ENCODE results near the gene CUL7.

GRCh38 chr6:43097098-43097489, 43.4 kb upstream of the CUL7 start:
- TF ChIP-seq CTCF (IDR thresholded peaks at IDR 0.05) (no peak), KAT7 (CRISPR knock-in tag; IDR thresholded peaks at IDR 0.05; ENCODE audit: borderline replicate concordance) (no peak), ELF4 (CRISPR knock-in tag; IDR thresholded peaks at IDR 0.05; ENCODE audit: low read depth) (no peak), NFATC4 (CRISPR knock-in tag; IDR thresholded peaks at IDR 0.05) (no peak), ETV6 (CRISPR knock-in tag; IDR thresholded peaks at IDR 0.05) (no peak), STAT6 (CRISPR knock-in tag; conservative IDR thresholded peaks at IDR 0.05; ENCODE audit: low read depth) (no peak), CBFB (CRISPR knock-in tag; IDR thresholded peaks at IDR 0.05; ENCODE audit: low read depth) (no peak), ATF2 (CRISPR knock-in tag; IDR thresholded peaks at IDR 0.05; ENCODE audit: borderline replicate concordance, low read depth) (no peak), NR3C1 (CRISPR knock-in tag; conservative IDR thresholded peaks at IDR 0.05; ENCODE audit: low read depth) (no peak), USF2 (CRISPR knock-in tag; IDR thresholded peaks at IDR 0.05) (no peak), JUN (CRISPR knock-in tag; IDR thresholded peaks at IDR 0.05) (no peak), NR2C2 (CRISPR knock-in tag; IDR thresholded peaks at IDR 0.05) (no peak)
